PC-3 (cell line): ENCODE data around the gene KCNG2. TPM values are rescaled to one million over a fixed set of nuclear protein-coding genes. Genes with fewer than 3 reads are reported as not detected.

Experiments
- ATAC-seq: fragments of 200-7000 bp; cut with Tn5 transposase; 2 replicates; pipeline ENCODE4 v1.9.1; 2020; ENCODE audit warnings: mild to moderate bottlenecking, moderate library complexity
- BruUV-seq: library from RNA; stranded (reverse); fragments of 400-500 nt; replicated peaks from 2 replicates; lab custom pipeline; 2021; lab: Mats Ljungman, UMichigan
- CTCF ChIA-PET: fragments of 300-600 bp; sonication (Branson Sonifier 250); formaldehyde crosslinking; loops from one replicate; lab custom pipeline; 2022; ENCODE audit warnings: antibody characterized with exemption; lab: Charles Lee
- POLR2A ChIA-PET: fragments of 300-600 bp; sonication (Branson Sonifier 250); formaldehyde crosslinking; loops from one replicate; lab custom pipeline; 2022; ENCODE audit warnings: antibody characterized with exemption; ENCODE audit not compliant: unreplicated experiment; lab: Charles Lee
- DNase-seq: peaks from one replicate; pipeline ENCODE4 v3.0.0-alpha.2; 2015
- H2AFZ ChIP-seq: fragments of 300-600 bp; sonication (generic); 2 replicates; pipeline ENCODE4 v1.6.0; 2016; ENCODE audit warnings: antibody characterized with exemption, low read length
- H3F3A ChIP-seq: fragments of 300-600 bp; sonication (generic); one replicate; pipeline ENCODE4 v1.6.0; 2017; ENCODE audit warnings: antibody characterized with exemption, low read length, control low read depth, mild to moderate bottlenecking; ENCODE audit not compliant: unreplicated experiment
- H3K27ac ChIP-seq: fragments of 300-600 bp; sonication (generic); 2 replicates; pipeline ENCODE4 v1.5.1; 2016; ENCODE audit warnings: mild to moderate bottlenecking, low read length
- H3K27me3 ChIP-seq: fragments of 300-600 bp; sonication (generic); 2 replicates; pipeline ENCODE4 v1.6.1; 2016; ENCODE audit warnings: low read length, mixed read lengths
- H3K36me3 ChIP-seq: fragments of 300-600 bp; sonication (generic); 2 replicates; pipeline ENCODE4 v1.6.1; 2016; ENCODE audit warnings: low read depth, mixed run types, low read length, mixed read lengths
- H3K4me1 ChIP-seq: fragments of 300-600 bp; sonication (generic); 2 replicates; pipeline ENCODE4 v1.5.1; 2016; ENCODE audit warnings: low read length; ENCODE audit not compliant: insufficient read depth
- H3K4me2 ChIP-seq: fragments of 300-600 bp; sonication (generic); 2 replicates; pipeline ENCODE4 v1.6.0; 2016; ENCODE audit warnings: low read length
- H3K4me3 ChIP-seq: fragments of 300-600 bp; sonication (generic); 2 replicates; pipeline ENCODE4 v1.5.1; 2016; ENCODE audit warnings: mild to moderate bottlenecking, low read length, mixed read lengths
- H3K79me2 ChIP-seq: fragments of 300-600 bp; sonication (generic); 2 replicates; pipeline ENCODE4 v1.6.1; 2017; ENCODE audit warnings: low read length, mixed read lengths
- H3K9ac ChIP-seq: fragments of 300-600 bp; sonication (generic); 2 replicates; pipeline ENCODE4 v1.6.0; 2016; ENCODE audit warnings: mild to moderate bottlenecking, low read length
- H3K9me2 ChIP-seq: fragments of 300-600 bp; sonication (generic); replicated peaks from 2 replicates; pipeline ENCODE4 v1.6.1; 2016; ENCODE audit warnings: mixed run types, low read length, mixed read lengths
- H3K9me3 ChIP-seq: fragments of 300-600 bp; sonication (generic); 2 replicates; pipeline ENCODE4 v1.6.1; 2016; ENCODE audit warnings: low read length, mixed read lengths
- H4K20me1 ChIP-seq: fragments of 300-600 bp; sonication (generic); 2 replicates; pipeline ENCODE4 v1.6.1; 2016; ENCODE audit warnings: low read length, mixed read lengths
- CTCF ChIP-seq: fragments of 300-600 bp; sonication (generic); conservative IDR thresholded peaks from 2 replicates; pipeline ENCODE4 v1.5.1; 2017; ENCODE audit warnings: antibody characterized with exemption, low read depth, mild to moderate bottlenecking, low read length
- EZH2 ChIP-seq: fragments of 300-600 bp; sonication (generic); IDR thresholded peaks from one replicate; pipeline ENCODE4 v1.6.1; 2017; ENCODE audit warnings: antibody characterized with exemption, mild to moderate bottlenecking, low read length; ENCODE audit not compliant: unreplicated experiment
- EZH2phosphoT487 ChIP-seq: fragments of 300-600 bp; sonication (generic); IDR thresholded peaks from 2 replicates; pipeline ENCODE4 v1.6.1; 2018; ENCODE audit warnings: mild to moderate bottlenecking, antibody characterized with exemption, low read length, borderline replicate concordance
- intact Hi-C: fragments of 100-400 bp; cut with micrococcal nuclease; formaldehyde crosslinking; loops from 2 replicates; pipeline ENCODE4 v1.9.0; 2023
- total RNA-seq: library from RNA; depleted of rRNA; stranded (reverse); fragments of >200 nt; gene quantifications from 2 replicates; pipeline ENCODE4 v1.2.3, GENCODE V29; 2014

KCNG2 gene
- total RNA-seq, 1 experiment from 2014 or later: not detected

GRCh38 chr18:79902640-79903039, 104.9 kb downstream of the KCNG2 start:
- Histone ChIP-seq H3F3A (peaks cover 4% of the 10 kb centered on the region), H3K9me3 (peaks cover 4% of the 10 kb centered on the region; the same call in 1 of the 2 replicates), H3K9me2 (no peaks in the 10 kb centered on the region), H4K20me1 (no peaks in the 10 kb centered on the region), H3K9ac (no peak overlapping the region), H2AFZ (no peak overlapping the region), H3K36me3 (no peaks in the 10 kb centered on the region), H3K79me2 (no peaks in the 10 kb centered on the region), H3K4me2 (no peak overlapping the region), H3K4me3 (no peak overlapping the region), H3K27me3 (no peaks in the 10 kb centered on the region), H3K4me1 (no peaks in the 10 kb centered on the region), H3K27ac (no peak overlapping the region)
- BruUV-seq: no TSS peak
- no peak for TF ChIP-seq CTCF
- no peak for TF ChIP-seq EZH2
- TF ChIP-seq EZH2phosphoT487: no peak
- ChIA-PET POLR2A (no interaction called here), CTCF (no interaction called here)
- ATAC-seq: no peak
- intact Hi-C loops: no loop called here
- DNase-seq: no peak

GRCh38 chr18:79903071-79903635, 105.4 kb downstream of the KCNG2 start:
- TSS peak; percentile 14 for BruUV-seq
- POLR2A ChIA-PET: no interaction called here
- intact Hi-C loops: no loop called here

More at GRCh38 chr18:79903071-79903635, 105.4 kb downstream of the KCNG2 start:
- Histone ChIP-seq H3K4me2 (no peak overlapping the region), H3K4me1 (no peaks in the 10 kb centered on the region), H3K79me2 (no peaks in the 10 kb centered on the region), H3K9ac (no peak overlapping the region), H3K27me3 (no peaks in the 10 kb centered on the region), H3K9me3 (no peaks in the 10 kb centered on the region), H4K20me1 (no peaks in the 10 kb centered on the region), H3K4me3 (no peak overlapping the region), H3F3A (peaks cover 4% of the 10 kb centered on the region), H3K27ac (no peak overlapping the region), H2AFZ (no peak overlapping the region), H3K9me2 (no peaks in the 10 kb centered on the region), H3K36me3 (no peaks in the 10 kb centered on the region)
- CTCF ChIA-PET: no interaction called here
- ATAC-seq (no peak), DNase-seq (no peak)
- TF ChIP-seq CTCF: no peak
- TF ChIP-seq EZH2: no peak
- no peak for TF ChIP-seq EZH2phosphoT487
